Gastroesophageal sphincter (tissue), 3 donors: ENCODE data around the gene FHIT.

Source experiments
- CTCF ChIP-seq, 4 experiments: fragments of 200-600 bp in 2 of 4; fragments of 450-650 bp in 2 of 4; sonication (generic) in 1 of 4; IDR thresholded peaks; one replicate each; pipeline ENCODE4 v1.5.1; 2017 to 2019; ENCODE audit warnings: antibody characterized with exemption in 4 of 4, mild to moderate bottlenecking in 2 of 4, moderate library complexity in 2 of 4
- POLR2A ChIP-seq, 2 donors: fragments of 450-650 bp; IDR thresholded peaks; one replicate each; pipeline ENCODE4 v1.6.1; 2017; ENCODE audit warnings: antibody characterized with exemption in 2 of 2, mild to moderate bottlenecking in 2 of 2, moderate library complexity in 1 of 2

- TF ChIP-seq CTCF (IDR thresholded peaks at IDR 0.05) (no peak), POLR2A (IDR thresholded peaks at IDR 0.05) (no peak)
These were observed 609.9 kb downstream of the FHIT start for GRCh38 chr3:60641354-60641753.
